Activated T-helper 1 cell treated with anti-CD3 and anti-CD28 coated beads, Interleukin-12 subunit alpha, Interleukin-12 subunit beta, Interleukin-2, Interleukin-4 antibody, amounts not matched to agents 30 ng/mL and 10 ng/mL and 1 ng/mL, durations not matched to agents 14 hours and 24 hours and 36 hours (primary cell): Measurements from ENCODE around the gene LUC7L3. TPM values are rescaled to one million over a fixed set of nuclear protein-coding genes. Genes with fewer than 3 reads are reported as not detected.

ENCODE experiments used
- DNase-seq: peaks from one replicate; pipeline ENCODE4 v3.0.0; 2021; ENCODE audit warnings: low spot score
- H3K27ac Mint-ChIP-seq: one replicate; pipeline ENCODE4 v1.8.0; 2021; ENCODE audit warnings: mild to moderate bottlenecking, mixed read lengths
- H3K27me3 Mint-ChIP-seq: one replicate; pipeline ENCODE4 v1.8.0; 2022; ENCODE audit warnings: mild to moderate bottlenecking, moderate library complexity, mixed read lengths; ENCODE audit not compliant: insufficient read depth
- H3K36me3 Mint-ChIP-seq: one replicate; pipeline ENCODE4 v1.8.0; 2021; ENCODE audit warnings: low read depth, mixed read lengths
- H3K4me1 Mint-ChIP-seq: one replicate; pipeline ENCODE4 v1.8.0; 2021; ENCODE audit warnings: low read depth, mixed read lengths
- H3K4me3 Mint-ChIP-seq: one replicate; pipeline ENCODE4 v1.8.0; 2021; ENCODE audit warnings: mild to moderate bottlenecking, moderate library complexity, mixed read lengths
- H3K9me3 Mint-ChIP-seq: one replicate; pipeline ENCODE4 v1.8.0; 2021; ENCODE audit warnings: mixed read lengths
- intact Hi-C: fragments of 100-400 bp; cut with micrococcal nuclease; formaldehyde crosslinking; loops from one replicate; pipeline ENCODE4 v1.15.1; 2024
- total RNA-seq: library from RNA; stranded (reverse); gene quantifications from 2 replicates; pipeline ENCODE4 v1.2.3, GENCODE V29; 2022

The LUC7L3 gene
- total RNA-seq, 1 donor from 2014 or later, result 123 TPM

DNA sequence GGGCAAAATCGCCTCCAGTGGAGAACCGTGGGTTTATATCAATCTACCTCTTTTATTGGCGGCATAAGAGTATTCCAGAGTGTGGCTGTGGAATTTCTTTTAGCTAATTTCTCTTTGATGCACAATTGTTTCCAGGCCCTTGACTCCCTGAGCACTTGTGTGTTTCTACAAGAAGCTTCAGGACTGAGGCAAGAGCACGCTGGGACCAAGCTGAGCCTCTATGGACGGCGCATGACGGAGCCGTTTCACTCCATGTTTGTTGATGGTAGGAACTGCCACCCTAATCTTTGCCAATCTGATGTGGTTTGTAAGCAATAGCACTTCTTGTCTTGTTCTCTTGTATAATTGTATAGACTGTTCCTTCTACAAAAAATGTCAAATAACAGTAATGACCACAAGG, 59.1 kb downstream of the LUC7L3 start:
- H3K4me1 Mint-ChIP-seq, result peaks cover 27% of the 10 kb centered on the region
- peaks cover 38% of the 10 kb centered on the region for H3K27me3 Mint-ChIP-seq
- H3K27ac Mint-ChIP-seq, result no peak overlapping the region
- H3K36me3 Mint-ChIP-seq, result no peaks in the 10 kb centered on the region
- H3K9me3 Mint-ChIP-seq, result no peaks in the 10 kb centered on the region
- intact Hi-C loops, result no loop called here
- H3K4me3 Mint-ChIP-seq, result no peak overlapping the region
- no peak for DNase-seq

DNA sequence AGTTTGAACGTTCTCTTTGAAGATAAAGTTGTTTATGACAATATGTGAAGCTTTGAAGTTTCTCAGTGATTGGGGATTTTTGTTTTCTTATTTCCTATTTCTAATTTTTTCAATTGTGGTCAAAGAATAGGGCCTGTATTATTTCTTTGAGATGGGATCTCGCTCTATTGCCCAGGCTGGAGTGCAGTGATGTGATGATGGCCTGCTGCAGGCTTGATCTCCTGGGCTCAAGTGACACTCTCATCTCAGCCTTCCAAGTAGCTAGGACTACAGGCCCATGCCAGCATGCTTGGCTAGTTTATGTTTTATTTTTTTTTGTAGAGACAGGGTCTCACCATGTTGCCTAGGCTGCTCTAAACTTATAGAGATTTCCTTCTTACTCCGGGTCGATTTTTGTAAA, 59.6 kb downstream of the LUC7L3 start:
- no peak overlapping the region for H3K4me3 Mint-ChIP-seq
- DNase-seq, result no peak

DNA sequence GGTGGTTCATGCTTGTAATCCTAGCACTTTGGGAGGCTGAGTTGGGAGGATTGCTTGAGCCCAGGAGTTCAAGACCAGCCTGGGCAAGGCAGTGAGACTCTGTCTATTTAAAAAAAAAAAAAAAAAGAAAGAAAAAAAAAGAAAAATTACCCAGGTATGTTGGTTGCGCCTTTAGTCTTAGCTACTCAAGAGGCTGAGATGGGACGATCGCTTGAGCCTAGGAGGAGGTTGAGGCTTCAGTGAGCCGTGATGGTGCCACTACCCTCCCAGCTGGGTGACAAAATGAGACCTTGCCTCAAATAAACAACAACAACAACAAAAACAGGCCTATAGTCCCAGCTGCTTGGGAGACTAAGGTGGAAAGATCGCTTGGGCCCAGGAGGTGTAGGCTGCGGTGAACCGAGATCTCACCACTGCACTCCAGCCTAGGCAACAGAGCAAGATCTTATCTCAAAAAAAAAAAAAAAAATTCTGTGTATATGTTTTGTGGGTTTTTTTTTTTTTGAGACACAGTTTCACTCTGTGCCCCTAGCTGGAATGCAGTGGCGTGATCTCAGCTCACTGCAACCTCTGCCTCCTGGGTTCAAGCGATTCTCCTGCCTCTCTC, 60.4 kb downstream of the LUC7L3 start:
- intact Hi-C loops, result loop anchor here (5.0 kb wide), 1 partner anchor 162 kb away; no protein-coding TSS in a partner anchor
- Mint-ChIP-seq H3K27ac (peak overlapping the region; percentile 70), H3K27me3 (peaks cover 43% of the 10 kb centered on the region), H3K4me1 (peaks cover 27% of the 10 kb centered on the region), H3K36me3 (no peaks in the 10 kb centered on the region), H3K4me3 (no peak overlapping the region), H3K9me3 (no peaks in the 10 kb centered on the region)
- peak; percentile 55 for DNase-seq

More for the DNA sequence above, 59.6 kb downstream of the LUC7L3 start:
- H3K27me3 Mint-ChIP-seq, result peaks cover 40% of the 10 kb centered on the region
- no peaks in the 10 kb centered on the region for H3K36me3 Mint-ChIP-seq
- H3K27ac Mint-ChIP-seq, result no peak overlapping the region
- intact Hi-C loops, result no loop called here
- no peaks in the 10 kb centered on the region for H3K9me3 Mint-ChIP-seq
- H3K4me1 Mint-ChIP-seq, result peaks cover 27% of the 10 kb centered on the region

DNA sequence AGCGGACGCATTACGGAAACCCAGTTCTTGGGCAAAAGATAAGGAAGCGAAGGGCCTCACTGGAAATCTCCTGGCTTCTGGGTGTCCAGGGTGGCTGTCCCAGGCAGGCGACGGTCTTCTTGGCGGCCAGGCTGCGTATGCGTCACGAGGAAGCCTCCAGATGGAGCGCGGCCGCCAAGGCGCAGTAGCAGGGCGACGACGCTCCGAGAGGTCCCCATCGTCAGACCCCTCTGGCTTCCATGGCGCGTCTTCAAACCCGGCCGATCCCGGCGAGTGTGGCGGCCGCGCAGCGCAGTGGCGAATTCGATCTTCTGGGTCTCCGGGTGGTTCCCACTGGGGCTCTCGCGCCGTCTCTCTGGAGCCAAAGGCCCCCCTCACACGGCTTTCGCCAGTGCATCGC, 61.8 kb downstream of the LUC7L3 start:
- intact Hi-C loops, result loop anchor here (5.0 kb wide), 1 partner anchor 161 kb away; no protein-coding TSS in a partner anchor
- Mint-ChIP-seq H3K27ac (no peak overlapping the region), H3K27me3 (peaks cover 40% of the 10 kb centered on the region), H3K9me3 (no peaks in the 10 kb centered on the region), H3K4me3 (peak overlapping the region; percentile 58), H3K36me3 (no peaks in the 10 kb centered on the region), H3K4me1 (peaks cover 27% of the 10 kb centered on the region)
- no peak for DNase-seq

DNA sequence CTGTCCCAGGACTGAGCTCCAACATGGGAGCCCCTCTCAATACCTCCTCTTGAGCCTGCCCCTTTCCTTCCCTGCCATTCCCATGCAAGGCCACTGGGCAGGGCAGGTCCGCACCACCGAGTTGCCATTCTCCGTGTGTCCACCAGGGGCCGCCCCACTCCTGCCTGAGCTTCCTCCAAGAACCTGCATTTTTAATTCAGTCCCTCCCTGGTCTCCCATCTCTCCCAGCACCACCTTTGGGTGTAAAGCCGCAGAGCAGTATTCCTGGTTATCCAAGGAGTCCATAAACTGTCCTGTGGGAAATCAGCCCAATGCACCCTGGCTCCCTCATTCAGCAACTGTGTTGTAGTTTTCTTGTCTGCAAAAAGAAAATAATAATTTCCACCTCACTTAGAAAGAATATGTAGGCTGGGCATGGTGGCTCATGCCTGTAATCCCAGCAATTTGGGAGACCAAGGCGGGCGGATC, 63.8 kb downstream of the LUC7L3 start:
- peaks cover 32% of the 10 kb centered on the region for H3K27me3 Mint-ChIP-seq
- H3K4me1 Mint-ChIP-seq, result peaks cover 27% of the 10 kb centered on the region
- H3K36me3 Mint-ChIP-seq, result no peaks in the 10 kb centered on the region
- H3K4me3 Mint-ChIP-seq, result no peak overlapping the region
- intact Hi-C loops, result loop anchor here (1.0 to 5.0 kb wide), 4 partner anchors 59 to 236 kb away; partner anchors contain the start of gene SPATA20
- no peak overlapping the region for H3K27ac Mint-ChIP-seq
- peak; percentile 68 for DNase-seq
- no peaks in the 10 kb centered on the region for H3K9me3 Mint-ChIP-seq

DNA sequence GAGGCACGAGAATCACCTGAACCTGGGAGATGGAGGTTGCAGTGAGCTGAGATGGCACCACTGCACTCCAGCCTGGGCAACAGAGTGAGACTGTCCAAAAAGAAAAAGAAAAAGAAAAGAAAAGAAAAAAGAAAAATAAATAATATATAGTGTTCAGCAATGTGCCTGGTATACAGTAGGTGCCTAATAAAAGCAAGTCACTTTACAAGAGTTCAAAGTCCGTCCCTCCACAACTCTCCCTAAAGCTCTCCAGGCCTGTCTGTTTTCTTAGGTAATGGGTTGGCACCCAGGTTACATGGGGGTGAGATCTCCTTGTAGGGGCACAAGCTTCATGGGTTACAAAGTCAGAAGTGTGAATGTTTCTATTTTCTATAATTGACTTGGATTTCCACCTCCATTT, 64.5 kb downstream of the LUC7L3 start:
- H3K4me1 Mint-ChIP-seq, result peaks cover 21% of the 10 kb centered on the region
- no peak for DNase-seq
- H3K4me3 Mint-ChIP-seq, result no peak overlapping the region
- H3K27ac Mint-ChIP-seq, result no peak overlapping the region
- peaks cover 27% of the 10 kb centered on the region for H3K27me3 Mint-ChIP-seq
- intact Hi-C loops, result loop anchor here (1.0 to 5.0 kb wide), 4 partner anchors 58 to 237 kb away; partner anchors contain the start of gene SPATA20
- no peaks in the 10 kb centered on the region for H3K9me3 Mint-ChIP-seq
- no peaks in the 10 kb centered on the region for H3K36me3 Mint-ChIP-seq

DNA sequence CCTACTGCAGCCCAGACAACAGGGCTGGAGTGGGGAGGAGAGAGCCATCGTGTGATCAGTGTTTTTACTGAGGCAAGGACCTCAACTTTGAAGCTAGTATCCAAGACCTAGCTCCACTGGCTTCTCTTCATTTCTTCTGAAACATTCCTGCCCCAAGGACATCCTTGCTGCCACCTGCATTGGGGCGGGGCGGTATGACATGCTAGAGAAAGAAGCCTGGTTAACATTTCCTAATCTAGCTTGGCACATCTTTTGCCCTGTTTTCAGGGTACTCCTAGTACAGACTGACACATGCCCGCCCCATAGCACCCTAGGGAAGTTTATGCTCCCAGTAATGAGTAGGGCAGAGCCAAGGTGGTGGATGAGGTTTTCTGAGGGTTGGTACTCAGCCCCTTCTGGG, 65.7 kb downstream of the LUC7L3 start:
- Mint-ChIP-seq H3K27ac (no peak overlapping the region), H3K4me1 (peaks cover 9% of the 10 kb centered on the region), H3K9me3 (no peaks in the 10 kb centered on the region), H3K36me3 (no peaks in the 10 kb centered on the region), H3K4me3 (no peak overlapping the region), H3K27me3 (peaks cover 27% of the 10 kb centered on the region)
- intact Hi-C loops, result no loop called here
- no peak for DNase-seq

DNA sequence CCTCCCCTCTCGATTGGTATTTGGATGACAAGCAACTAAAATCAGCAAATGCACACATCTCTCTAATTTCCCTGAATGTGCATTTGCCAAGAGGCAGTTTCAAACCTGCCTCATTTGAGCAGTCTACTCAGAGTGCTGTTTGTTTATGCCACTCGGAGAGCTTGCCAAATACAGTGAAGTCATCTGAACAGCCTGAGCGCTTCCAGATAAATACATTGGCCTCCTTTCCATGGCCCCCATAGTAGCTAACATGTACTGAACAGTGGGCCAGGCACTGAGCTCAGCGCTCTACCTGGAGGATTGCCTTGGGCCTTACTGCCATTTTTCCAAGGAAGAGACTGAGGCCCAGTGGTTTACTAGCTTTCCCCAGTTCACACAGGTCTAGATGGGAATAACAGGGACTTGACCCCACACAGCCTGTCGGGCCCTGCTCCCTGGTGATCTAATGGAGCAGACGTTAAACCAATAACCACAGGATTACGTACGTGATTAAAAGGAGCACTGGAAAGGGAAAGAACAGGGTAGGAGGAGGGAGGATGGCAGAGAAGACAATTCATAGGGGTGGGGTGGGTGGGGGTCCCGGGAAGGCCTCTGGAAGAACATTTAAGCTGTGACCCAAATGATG, 66.7 kb downstream of the LUC7L3 start:
- Mint-ChIP-seq H3K4me1 (peaks cover 6% of the 10 kb centered on the region), H3K4me3 (no peak overlapping the region), H3K27me3 (peaks cover 29% of the 10 kb centered on the region), H3K36me3 (no peaks in the 10 kb centered on the region), H3K27ac (no peak overlapping the region), H3K9me3 (no peaks in the 10 kb centered on the region)
- no peak for DNase-seq
- intact Hi-C loops, result no loop called here

DNA sequence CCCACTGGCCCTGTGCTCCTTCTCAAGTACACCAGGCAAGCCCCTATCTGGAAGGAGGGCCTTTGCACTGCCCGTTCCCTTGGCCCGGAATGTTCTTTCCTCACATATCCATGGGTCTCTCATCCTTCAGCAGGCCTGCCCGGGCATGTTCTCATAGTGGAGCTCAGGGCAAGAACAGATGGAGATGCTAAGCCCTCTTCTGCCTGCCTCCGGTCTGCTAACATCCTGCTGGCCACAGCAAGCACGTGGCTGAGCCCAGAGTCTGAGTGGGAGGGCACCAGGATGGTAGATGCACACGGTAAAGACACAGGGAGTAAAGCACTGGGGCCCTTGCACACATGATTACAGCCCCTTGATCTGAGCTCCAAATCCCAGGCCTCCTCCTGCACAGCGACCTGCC, 67.7 kb downstream of the LUC7L3 start:
- H3K4me1 Mint-ChIP-seq, result peaks cover 6% of the 10 kb centered on the region
- no peaks in the 10 kb centered on the region for H3K9me3 Mint-ChIP-seq
- no peak overlapping the region for H3K4me3 Mint-ChIP-seq
- H3K27ac Mint-ChIP-seq, result no peak overlapping the region
- DNase-seq, result no peak
- H3K36me3 Mint-ChIP-seq, result no peaks in the 10 kb centered on the region
- intact Hi-C loops, result no loop called here
- H3K27me3 Mint-ChIP-seq, result peaks cover 22% of the 10 kb centered on the region

DNA sequence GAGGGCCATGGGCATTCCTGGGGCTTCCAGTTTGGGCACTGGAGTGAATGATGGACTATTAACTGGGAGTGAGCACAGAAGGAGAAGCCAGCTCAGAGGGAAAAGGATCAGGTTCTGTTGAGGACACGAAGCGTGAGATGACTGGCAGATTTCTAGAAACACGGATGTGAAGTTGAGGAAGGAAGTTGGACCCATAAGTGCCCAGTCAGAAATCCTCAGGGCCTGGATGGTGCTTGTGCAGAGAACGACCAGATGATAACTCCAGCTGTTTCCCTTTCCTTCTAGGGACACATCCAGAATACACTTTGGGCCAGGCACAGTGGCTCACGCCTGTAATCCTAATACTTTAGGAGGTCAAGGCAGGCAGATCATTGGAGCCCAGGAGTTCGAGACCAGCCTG, 71.2 kb downstream of the LUC7L3 start:
- Mint-ChIP-seq H3K27me3 (peaks cover 6% of the 10 kb centered on the region), H3K9me3 (no peaks in the 10 kb centered on the region), H3K4me3 (no peak overlapping the region), H3K36me3 (no peaks in the 10 kb centered on the region), H3K4me1 (no peaks in the 10 kb centered on the region), H3K27ac (no peak overlapping the region)
- no peak for DNase-seq
- intact Hi-C loops, result no loop called here

DNA sequence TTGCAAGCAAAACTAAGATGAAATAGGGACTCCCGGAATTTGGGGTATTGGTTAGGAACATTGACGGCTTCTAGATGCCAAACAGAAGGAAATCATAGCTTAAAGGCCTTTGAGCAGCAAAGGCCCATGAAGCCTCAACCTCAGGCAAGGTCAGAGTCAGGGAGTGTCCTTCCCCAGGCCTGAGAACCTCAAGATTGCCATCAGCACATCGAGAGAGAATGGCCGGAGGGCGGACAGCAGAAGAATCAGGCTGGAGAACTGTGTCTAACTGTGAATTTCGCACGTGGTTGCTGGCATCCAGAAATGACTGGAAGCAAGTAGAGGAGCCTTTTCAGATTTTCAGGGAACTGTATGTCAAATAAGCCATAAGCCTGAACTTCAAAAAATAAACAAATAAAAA, 72.7 kb downstream of the LUC7L3 start:
- Mint-ChIP-seq H3K27me3 (peaks cover 4% of the 10 kb centered on the region), H3K27ac (no peak overlapping the region), H3K36me3 (no peaks in the 10 kb centered on the region), H3K9me3 (no peaks in the 10 kb centered on the region), H3K4me1 (no peaks in the 10 kb centered on the region), H3K4me3 (no peak overlapping the region)
- intact Hi-C loops, result no loop called here
- DNase-seq, result no peak

DNA sequence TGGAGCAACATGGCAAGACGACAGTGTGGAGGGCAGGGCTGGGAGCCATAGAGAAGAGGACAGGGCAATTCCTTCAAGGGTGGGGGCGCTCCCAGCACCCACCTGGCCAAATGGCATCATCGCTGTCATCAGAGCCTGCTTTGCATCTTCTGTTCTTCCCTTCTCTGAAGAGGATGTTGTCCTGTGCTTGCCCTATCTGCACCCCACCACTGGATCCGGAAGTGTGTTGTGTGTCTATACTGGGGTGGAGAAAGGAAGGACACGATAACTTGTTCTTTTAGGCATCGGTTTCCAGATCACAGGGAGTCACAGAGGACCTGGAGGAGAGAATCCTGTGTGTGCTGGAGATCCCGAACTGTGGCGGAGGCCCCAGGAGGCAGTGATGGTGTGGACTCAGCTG, 73.6 kb downstream of the LUC7L3 start:
- Mint-ChIP-seq H3K4me1 (no peaks in the 10 kb centered on the region), H3K27me3 (peaks cover 4% of the 10 kb centered on the region), H3K9me3 (no peaks in the 10 kb centered on the region), H3K27ac (no peak overlapping the region), H3K36me3 (no peaks in the 10 kb centered on the region), H3K4me3 (no peak overlapping the region)
- no peak for DNase-seq
- intact Hi-C loops, result no loop called here

DNA sequence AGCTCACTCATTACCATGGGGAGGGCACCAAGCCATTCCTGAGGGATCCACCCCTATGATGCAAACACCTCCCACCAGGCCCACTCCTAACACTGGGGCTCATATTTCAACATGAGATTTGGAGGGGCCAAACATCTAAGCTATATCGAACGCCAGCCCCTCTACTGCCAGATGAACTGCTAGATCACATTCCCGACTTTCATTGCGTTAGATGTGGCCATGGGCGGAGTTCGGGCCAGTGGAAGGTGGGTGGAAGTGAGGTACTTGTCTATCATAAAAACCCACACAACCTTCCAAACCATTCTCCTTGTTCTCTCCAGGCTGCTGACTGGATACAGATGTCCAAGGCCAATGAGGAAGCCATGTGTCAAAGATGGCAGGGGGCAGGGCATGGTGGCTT, 75.0 kb downstream of the LUC7L3 start:
- Mint-ChIP-seq H3K4me1 (no peaks in the 10 kb centered on the region), H3K27ac (no peak overlapping the region), H3K9me3 (no peaks in the 10 kb centered on the region), H3K36me3 (no peaks in the 10 kb centered on the region), H3K27me3 (peaks cover 4% of the 10 kb centered on the region), H3K4me3 (no peak overlapping the region)
- intact Hi-C loops, result no loop called here
- no peak for DNase-seq
